Panc1 (cell line): ENCODE results near the gene RCOR1. TPM values are rescaled to one million over a fixed set of nuclear protein-coding genes. Genes with fewer than 3 reads are reported as not detected.
A peak's percentile ranks its signal among the peaks of the same experiment; 100 is the strongest.

Experiments used
- ATAC-seq: fragments of 200-7000 bp; cut with Tn5 transposase; 2 replicates; pipeline ENCODE4 v1.9.1; 2020; ENCODE audit warnings: mild to moderate bottlenecking, moderate library complexity
- BruUV-seq: library from RNA; stranded (reverse); fragments of 400-500 nt; replicated peaks from 2 replicates; lab custom pipeline; 2021; lab: Mats Ljungman, UMichigan
- CTCF ChIA-PET: fragments of 300-600 bp; sonication (Branson Sonifier 250); formaldehyde crosslinking; loops from one replicate; lab custom pipeline; 2022; ENCODE audit warnings: antibody characterized with exemption; lab: Charles Lee
- POLR2A ChIA-PET: fragments of 300-600 bp; sonication (Branson Sonifier 250); formaldehyde crosslinking; loops from one replicate; lab custom pipeline; 2022; ENCODE audit warnings: antibody characterized with exemption; lab: Charles Lee
- DNase-seq: peaks from one replicate; pipeline ENCODE4 v3.0.0-alpha.2; 2010; ENCODE audit warnings: low read depth, low spot score
- H3K27ac ChIP-seq: 2 replicates; pipeline ENCODE4 v1.5.1; 2011; ENCODE audit warnings: mild to moderate bottlenecking, low read length, inconsistent platforms
- H3K27me3 ChIP-seq: fragments of 200-500 bp; sonication (Bioruptor generic); 2 replicates; pipeline ENCODE4 v1.6.0; 2014; ENCODE audit warnings: low read length, inconsistent platforms; ENCODE audit not compliant: control insufficient read depth, insufficient read depth
- H3K36me3 ChIP-seq: fragments of 200-500 bp; sonication (Bioruptor generic); 2 replicates; pipeline ENCODE4 v1.5.1; 2014; ENCODE audit warnings: inconsistent platforms, mild to moderate bottlenecking, low read length, moderate library complexity; ENCODE audit not compliant: control insufficient read depth, insufficient read depth
- H3K4me1 ChIP-seq: 2 replicates; pipeline ENCODE4 v1.5.1; 2011; ENCODE audit warnings: inconsistent platforms, mild to moderate bottlenecking, low read length, moderate library complexity; ENCODE audit not compliant: control insufficient read depth, insufficient read depth
- H3K4me3 ChIP-seq, 2 experiments: 2 replicates each; pipeline ENCODE4 v1.5.1; 2011 to 2012; ENCODE audit warnings: low read depth in 2 of 2, low read length in 2 of 2, mild to moderate bottlenecking in 2 of 2, inconsistent platforms in 1 of 2, moderate library complexity in 1 of 2
- H3K9me3 ChIP-seq: fragments of 200-500 bp; sonication (Bioruptor generic); 2 replicates; pipeline ENCODE4 v1.5.1; 2014; ENCODE audit warnings: low read depth, mild to moderate bottlenecking, inconsistent platforms, low read length, moderate library complexity; ENCODE audit not compliant: control insufficient read depth, insufficient read depth
- POLR2AphosphoS5 ChIP-seq: IDR thresholded peaks from 2 replicates; pipeline ENCODE4 v1.6.1; 2012; ENCODE audit warnings: mild to moderate bottlenecking, low read depth, low read length, moderate library complexity
- SIN3A ChIP-seq: IDR thresholded peaks from 2 replicates; pipeline ENCODE4 v1.6.1; 2012; ENCODE audit warnings: low read depth, mild to moderate bottlenecking, low read length, moderate library complexity, borderline replicate concordance; ENCODE audit not compliant: insufficient read depth
- TCF7L2 ChIP-seq: IDR thresholded peaks from 2 replicates; pipeline ENCODE4 v1.6.1; 2011; ENCODE audit warnings: mild to moderate bottlenecking, low read depth, low read length, inconsistent platforms
- in situ Hi-C: cut with HindIII; loops from 2 replicates; pipeline ENCODE4 v1.10.0; 2016; ENCODE audit warnings: low sequenced_read_pairs, low pct_unique_long_range_greater_than_20kb
- intact Hi-C: fragments of 100-400 bp; cut with micrococcal nuclease; formaldehyde crosslinking; loops from one replicate; pipeline ENCODE4 v1.10.0; 2022; ENCODE audit not compliant: unreplicated experiment
- total RNA-seq: library from RNA; stranded (reverse); gene quantifications from one replicate; pipeline ENCODE4 v1.2.1, GENCODE V29; 2021; ENCODE audit not compliant: unreplicated experiment
- TF ChIP-seq, protein P1 (sequence below): fragments of 450-650 bp; IDR thresholded peaks from 2 replicates; pipeline ENCODE4 v1.5.1; 2017; ENCODE audit warnings: mild to moderate bottlenecking
- TF ChIP-seq, protein P2 (sequence below), 2 experiments: IDR thresholded peaks; 2 replicates each; pipeline ENCODE4 v1.6.1; 2011 to 2012; ENCODE audit warnings: low read depth in 2 of 2, control low read depth in 1 of 2, low read length in 1 of 2, mild to moderate bottlenecking in 1 of 2, moderate library complexity in 1 of 2; ENCODE audit not compliant: insufficient read depth in 1 of 2

The RCOR1 gene
- total RNA-seq, 1 experiment from 2014 or later: 27.1 TPM

DNA sequence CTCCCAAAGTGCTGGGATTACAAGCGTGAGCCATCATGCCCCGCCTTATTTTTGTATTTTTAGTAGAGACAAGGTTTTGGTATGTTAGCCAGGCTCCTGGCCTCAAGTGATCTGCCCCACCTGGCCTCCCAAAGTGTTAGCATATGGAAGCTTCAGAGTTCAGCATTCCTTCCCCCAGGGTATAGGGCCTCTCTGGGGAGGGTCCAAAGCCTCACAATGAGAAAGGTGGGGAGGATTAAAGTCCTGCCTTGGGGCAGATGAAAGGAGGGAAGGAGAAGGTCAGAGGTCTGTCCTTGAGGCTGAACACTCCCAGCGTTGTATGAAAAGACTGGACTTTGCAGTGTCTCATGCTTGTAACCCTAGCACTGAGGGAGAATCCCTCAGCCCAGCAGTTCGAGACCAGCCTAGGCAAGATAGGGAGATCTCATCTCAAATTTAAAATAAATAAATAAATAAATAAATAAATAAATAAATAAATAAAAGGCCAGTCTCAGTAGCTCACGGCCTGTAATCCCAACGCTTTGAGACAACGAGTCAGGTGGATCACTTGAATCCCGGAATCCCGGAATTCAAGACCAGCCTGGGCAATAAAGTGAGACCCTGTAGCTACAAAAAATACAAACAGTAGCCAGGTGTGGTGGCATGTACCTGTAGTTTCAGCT is 22.0 kb upstream of the RCOR1 start:
- ChIA-PET CTCF (interaction anchor here (0.6 kb wide), 1 partner anchor 47 kb away, joined by 3 read pairs; no protein-coding TSS in a partner anchor), POLR2A (no interaction called here)
- in situ Hi-C loops (no loop called here), intact Hi-C loops (no loop called here)
- no peak overlapping the region for H3K27ac ChIP-seq
- H3K27me3 ChIP-seq: no peaks in the 10 kb centered on the region
- DNase-seq (no peak), ATAC-seq (no peak)
- TF ChIP-seq, protein P1, sequence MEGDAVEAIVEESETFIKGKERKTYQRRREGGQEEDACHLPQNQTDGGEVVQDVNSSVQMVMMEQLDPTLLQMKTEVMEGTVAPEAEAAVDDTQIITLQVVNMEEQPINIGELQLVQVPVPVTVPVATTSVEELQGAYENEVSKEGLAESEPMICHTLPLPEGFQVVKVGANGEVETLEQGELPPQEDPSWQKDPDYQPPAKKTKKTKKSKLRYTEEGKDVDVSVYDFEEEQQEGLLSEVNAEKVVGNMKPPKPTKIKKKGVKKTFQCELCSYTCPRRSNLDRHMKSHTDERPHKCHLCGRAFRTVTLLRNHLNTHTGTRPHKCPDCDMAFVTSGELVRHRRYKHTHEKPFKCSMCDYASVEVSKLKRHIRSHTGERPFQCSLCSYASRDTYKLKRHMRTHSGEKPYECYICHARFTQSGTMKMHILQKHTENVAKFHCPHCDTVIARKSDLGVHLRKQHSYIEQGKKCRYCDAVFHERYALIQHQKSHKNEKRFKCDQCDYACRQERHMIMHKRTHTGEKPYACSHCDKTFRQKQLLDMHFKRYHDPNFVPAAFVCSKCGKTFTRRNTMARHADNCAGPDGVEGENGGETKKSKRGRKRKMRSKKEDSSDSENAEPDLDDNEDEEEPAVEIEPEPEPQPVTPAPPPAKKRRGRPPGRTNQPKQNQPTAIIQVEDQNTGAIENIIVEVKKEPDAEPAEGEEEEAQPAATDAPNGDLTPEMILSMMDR: no peak
- TF ChIP-seq POLR2AphosphoS5 (no peak), SIN3A (no peak)
- no peaks in the 10 kb centered on the region for H3K36me3 ChIP-seq
- BruUV-seq: no TSS peak
- H3K4me1 ChIP-seq: no peaks in the 10 kb centered on the region
- H3K4me3 ChIP-seq: no peak overlapping the region
- no peaks in the 10 kb centered on the region for H3K9me3 ChIP-seq

DNA sequence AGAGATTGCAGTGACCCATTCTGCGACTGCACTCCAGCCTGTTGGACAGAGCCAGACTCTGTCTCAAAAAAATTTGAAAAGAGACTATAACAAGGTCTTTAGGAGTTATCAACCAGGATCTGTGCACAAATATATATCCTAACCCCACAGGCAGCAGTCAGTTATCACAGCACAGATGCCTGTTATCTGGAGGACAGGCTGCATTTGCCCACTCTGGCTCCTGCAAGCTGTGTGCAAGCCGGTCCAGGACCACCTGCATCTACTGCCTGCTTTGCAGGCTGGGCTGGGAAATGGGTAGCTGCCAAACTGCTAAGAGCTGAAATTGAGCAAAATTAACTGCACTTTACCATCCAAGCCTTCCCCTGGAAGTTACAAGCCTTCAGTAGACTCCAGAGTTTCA is 21.4 kb upstream of the RCOR1 start:
- in situ Hi-C loops: no loop called here
- H3K9me3 ChIP-seq: no peaks in the 10 kb centered on the region
- H3K27ac ChIP-seq: no peak overlapping the region
- H3K36me3 ChIP-seq: no peaks in the 10 kb centered on the region
- no peaks in the 10 kb centered on the region for H3K27me3 ChIP-seq
- 0 out of 2 replicates have a peak, but pooled peaks have one; percentile 30 for ATAC-seq
- no peaks in the 10 kb centered on the region for H3K4me1 ChIP-seq
- no peak overlapping the region for H3K4me3 ChIP-seq
- ChIA-PET CTCF (interaction anchor here (0.6 kb wide), 1 partner anchor 48 kb away, joined by 3 read pairs; no protein-coding TSS in a partner anchor), POLR2A (no interaction called here)
- no TSS peak for BruUV-seq
- no peak for DNase-seq
- intact Hi-C loops: no loop called here
- TF ChIP-seq, protein P2, sequence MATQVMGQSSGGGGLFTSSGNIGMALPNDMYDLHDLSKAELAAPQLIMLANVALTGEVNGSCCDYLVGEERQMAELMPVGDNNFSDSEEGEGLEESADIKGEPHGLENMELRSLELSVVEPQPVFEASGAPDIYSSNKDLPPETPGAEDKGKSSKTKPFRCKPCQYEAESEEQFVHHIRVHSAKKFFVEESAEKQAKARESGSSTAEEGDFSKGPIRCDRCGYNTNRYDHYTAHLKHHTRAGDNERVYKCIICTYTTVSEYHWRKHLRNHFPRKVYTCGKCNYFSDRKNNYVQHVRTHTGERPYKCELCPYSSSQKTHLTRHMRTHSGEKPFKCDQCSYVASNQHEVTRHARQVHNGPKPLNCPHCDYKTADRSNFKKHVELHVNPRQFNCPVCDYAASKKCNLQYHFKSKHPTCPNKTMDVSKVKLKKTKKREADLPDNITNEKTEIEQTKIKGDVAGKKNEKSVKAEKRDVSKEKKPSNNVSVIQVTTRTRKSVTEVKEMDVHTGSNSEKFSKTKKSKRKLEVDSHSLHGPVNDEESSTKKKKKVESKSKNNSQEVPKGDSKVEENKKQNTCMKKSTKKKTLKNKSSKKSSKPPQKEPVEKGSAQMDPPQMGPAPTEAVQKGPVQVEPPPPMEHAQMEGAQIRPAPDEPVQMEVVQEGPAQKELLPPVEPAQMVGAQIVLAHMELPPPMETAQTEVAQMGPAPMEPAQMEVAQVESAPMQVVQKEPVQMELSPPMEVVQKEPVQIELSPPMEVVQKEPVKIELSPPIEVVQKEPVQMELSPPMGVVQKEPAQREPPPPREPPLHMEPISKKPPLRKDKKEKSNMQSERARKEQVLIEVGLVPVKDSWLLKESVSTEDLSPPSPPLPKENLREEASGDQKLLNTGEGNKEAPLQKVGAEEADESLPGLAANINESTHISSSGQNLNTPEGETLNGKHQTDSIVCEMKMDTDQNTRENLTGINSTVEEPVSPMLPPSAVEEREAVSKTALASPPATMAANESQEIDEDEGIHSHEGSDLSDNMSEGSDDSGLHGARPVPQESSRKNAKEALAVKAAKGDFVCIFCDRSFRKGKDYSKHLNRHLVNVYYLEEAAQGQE (IDR thresholded peaks at IDR 0.05; ENCODE audit: insufficient read depth in 1 of 2, low read depth in 2 of 2, low read length in 1 of 2): no peak
- TF ChIP-seq, protein P1: no peak
- TF ChIP-seq POLR2AphosphoS5: no peak
- TF ChIP-seq SIN3A: no peak
- TF ChIP-seq TCF7L2: no peak
